ENCODE results near the gene TMPRSS13.
"Not testable (repeated sequence)": the region's sequence is repeated elsewhere in the genome, so short reads cannot be mapped to it uniquely, and the experiment has no call there.

Gene TMPRSS13

GRCh38 chr11:117929142-117929915 is at the start of gene TMPRSS13:
Gene TMPRSS13, minus strand, starts transcription at chr11:117929402. Its CDS starts 95 bp downstream, at chr11:117929307.
- no peak for DNase-seq (ENCODE audit: low read depth in 2 of 2)

GRCh38 chr11:117978991-117979390 is 49.8 kb upstream of the TMPRSS13 start:
- no peak for DNase-seq (ENCODE audit: low read depth in 2 of 2)

GRCh38 chr11:117978291-117978910 is 49.2 kb upstream of the TMPRSS13 start:
- DNase-seq (ENCODE audit: low read depth in 2 of 2) = not testable (repeated sequence)

- DNase-seq (ENCODE audit: low read depth in 2 of 2) = not testable (repeated sequence)
These were observed 48.5 kb upstream of the TMPRSS13 start for GRCh38 chr11:117977612-117978264.

- no peak for DNase-seq (ENCODE audit: low read depth in 2 of 2)
These were observed 47.8 kb upstream of the TMPRSS13 start for GRCh38 chr11:117977029-117977428.

GRCh38 chr11:117976445-117976844 is 47.2 kb upstream of the TMPRSS13 start:
- no peak for DNase-seq (ENCODE audit: low read depth in 2 of 2)

- no peak for DNase-seq (ENCODE audit: low read depth in 2 of 2)
These were observed 44.3 kb upstream of the TMPRSS13 start for GRCh38 chr11:117973503-117973860.

GRCh38 chr11:117972629-117973502 is 43.7 kb upstream of the TMPRSS13 start:
- DNase-seq (ENCODE audit: low read depth in 2 of 2) = no peak

- DNase-seq (ENCODE audit: low read depth in 2 of 2) = no peak
These were observed 42.8 kb upstream of the TMPRSS13 start for GRCh38 chr11:117972044-117972443.

GRCh38 chr11:117970400-117971024 is 41.3 kb upstream of the TMPRSS13 start:
- DNase-seq (ENCODE audit: low read depth in 2 of 2) = no peak

- DNase-seq (ENCODE audit: low read depth in 2 of 2) = no peak
These were observed 40.2 kb upstream of the TMPRSS13 start for GRCh38 chr11:117969160-117969991.

- no peak for DNase-seq (ENCODE audit: low read depth in 2 of 2)
These were observed 37.7 kb upstream of the TMPRSS13 start for GRCh38 chr11:117966908-117967307.

- no peak for DNase-seq (ENCODE audit: low read depth in 2 of 2)
These were observed 33.6 kb upstream of the TMPRSS13 start for GRCh38 chr11:117962826-117963225.

GRCh38 chr11:117961896-117962295 is 32.7 kb upstream of the TMPRSS13 start:
- DNase-seq (ENCODE audit: low read depth in 2 of 2) = no peak

- DNase-seq (ENCODE audit: low read depth in 2 of 2) = no peak
These were observed 31.2 kb upstream of the TMPRSS13 start for GRCh38 chr11:117960406-117960805.

- no peak for DNase-seq (ENCODE audit: low read depth in 2 of 2)
These were observed 30.4 kb upstream of the TMPRSS13 start for GRCh38 chr11:117959438-117960149.

- DNase-seq (ENCODE audit: low read depth in 2 of 2) = no peak
These were observed 29.7 kb upstream of the TMPRSS13 start for GRCh38 chr11:117958949-117959348.

- DNase-seq (ENCODE audit: low read depth in 2 of 2) = no peak
These were observed 23.9 kb upstream of the TMPRSS13 start for GRCh38 chr11:117953024-117953671.

Data from stimulated activated CD8-positive, alpha-beta memory T cell treated with anti-CD3 and anti-CD28 coated beads, Interleukin-7, amount 100 ng/mL, for 1 hour (primary cell).